H9 (cell line): Measurements from ENCODE around the gene RBMS3. TPM values are rescaled to one million over a fixed set of nuclear protein-coding genes. Genes with fewer than 3 reads are reported as not detected.

Experiments
- DNase-seq: peaks from one replicate; pipeline ENCODE4 v3.0.0-alpha.2; 2017
- H2AFZ ChIP-seq: one replicate; pipeline ENCODE4 v1.6.1; 2013; ENCODE audit warnings: mild to moderate bottlenecking, low read length, control low read depth, moderate library complexity
- H2AK5ac ChIP-seq: 2 replicates; pipeline ENCODE4 v1.6.1; 2013; ENCODE audit warnings: low read length, control low read depth, mixed read lengths; ENCODE audit not compliant: insufficient read length
- H2BK120ac ChIP-seq: one replicate; pipeline ENCODE4 v1.6.1; 2013; ENCODE audit warnings: low read depth, mild to moderate bottlenecking, low read length, control low read depth, inconsistent platforms; ENCODE audit not compliant: poor library complexity, severe bottlenecking
- H2BK12ac ChIP-seq: 2 replicates; pipeline ENCODE4 v1.6.1; 2013; ENCODE audit warnings: low read length, control low read depth, mixed read lengths, low read depth; ENCODE audit not compliant: insufficient read length
- H2BK15ac ChIP-seq: 2 replicates; pipeline ENCODE4 v1.6.1; 2013; ENCODE audit warnings: low read depth, low read length, control low read depth
- H2BK20ac ChIP-seq: one replicate; pipeline ENCODE4 v1.6.1; 2013; ENCODE audit warnings: low read depth, mild to moderate bottlenecking, low read length, control low read depth, inconsistent platforms; ENCODE audit not compliant: poor library complexity, severe bottlenecking
- H2BK5ac ChIP-seq: 2 replicates; pipeline ENCODE4 v1.6.1; 2013; ENCODE audit warnings: low read length, control low read depth, mixed read lengths; ENCODE audit not compliant: insufficient read length
- H3K14ac ChIP-seq: 2 replicates; pipeline ENCODE4 v1.6.1; 2013; ENCODE audit warnings: low read length, control low read depth; ENCODE audit not compliant: insufficient read depth
- H3K18ac ChIP-seq: 2 replicates; pipeline ENCODE4 v1.6.1; 2013; ENCODE audit warnings: low read depth, mild to moderate bottlenecking, mixed read lengths, low read length, control low read depth; ENCODE audit not compliant: insufficient read length
- H3K23ac ChIP-seq: 2 replicates; pipeline ENCODE4 v1.6.1; 2013; ENCODE audit warnings: low read length, control low read depth, mixed read lengths, low read depth; ENCODE audit not compliant: insufficient read length
- H3K23me2 ChIP-seq: 2 replicates; pipeline ENCODE4 v1.6.1; 2013; ENCODE audit warnings: low read depth, mild to moderate bottlenecking, mixed read lengths, low read length, control low read depth; ENCODE audit not compliant: insufficient read length, poor library complexity, severe bottlenecking
- H3K27ac ChIP-seq: 2 replicates; pipeline ENCODE4 v1.5.1; 2013; ENCODE audit warnings: low read length, control low read depth, mixed read lengths, low read depth; ENCODE audit not compliant: insufficient read length
- H3K27me3 ChIP-seq: 2 replicates; pipeline ENCODE4 v1.6.1; 2013; ENCODE audit warnings: low read length, control low read depth, inconsistent platforms; ENCODE audit not compliant: insufficient read depth
- H3K4ac ChIP-seq: 2 replicates; pipeline ENCODE4 v1.6.1; 2013; ENCODE audit warnings: low read depth, mild to moderate bottlenecking, control low read depth, inconsistent platforms, low read length, moderate library complexity
- H3K4me1 ChIP-seq: 2 replicates; pipeline ENCODE4 v1.6.1; 2013; ENCODE audit warnings: low read length, control low read depth, inconsistent platforms; ENCODE audit not compliant: insufficient read depth
- H3K4me2 ChIP-seq: 2 replicates; pipeline ENCODE4 v1.6.1; 2013; ENCODE audit warnings: low read length, control low read depth, mixed read lengths; ENCODE audit not compliant: insufficient read length, insufficient read depth
- H3K56ac ChIP-seq: 2 replicates; pipeline ENCODE4 v1.6.1; 2013; ENCODE audit warnings: low read depth, mild to moderate bottlenecking, mixed read lengths, low read length, control low read depth; ENCODE audit not compliant: insufficient read length
- H3K79me1 ChIP-seq: 2 replicates; pipeline ENCODE4 v1.6.1; 2013; ENCODE audit warnings: low read depth, mild to moderate bottlenecking, moderate library complexity, low read length, control low read depth, inconsistent platforms; ENCODE audit not compliant: insufficient read depth, poor library complexity, severe bottlenecking
- H3K79me2 ChIP-seq: 2 replicates; pipeline ENCODE4 v1.6.1; 2013; ENCODE audit warnings: low read length, control low read depth, inconsistent platforms; ENCODE audit not compliant: insufficient read depth
- H3K9ac ChIP-seq: 2 replicates; pipeline ENCODE4 v1.6.1; 2013; ENCODE audit warnings: low read length, control low read depth, mixed read lengths; ENCODE audit not compliant: insufficient read length; ENCODE audit errors: extremely low read depth
- H3K9me3 ChIP-seq: one replicate; pipeline ENCODE4 v1.6.1; 2013; ENCODE audit warnings: low read depth, low read length, inconsistent platforms; ENCODE audit not compliant: control insufficient read depth
- H3T11ph ChIP-seq: one replicate; pipeline ENCODE4 v1.6.1; 2013; ENCODE audit warnings: mild to moderate bottlenecking, low read length, control low read depth, inconsistent platforms
- H4K20me1 ChIP-seq: one replicate; pipeline ENCODE4 v1.6.1; 2013; ENCODE audit not compliant: control insufficient read depth, insufficient read length, insufficient read depth
- H4K5ac ChIP-seq: 2 replicates; pipeline ENCODE4 v1.6.1; 2013; ENCODE audit warnings: low read depth, mild to moderate bottlenecking, mixed read lengths, low read length, control low read depth; ENCODE audit not compliant: insufficient read length
- H4K8ac ChIP-seq: replicated peaks from 2 replicates; pipeline ENCODE4 v1.6.1; 2013; ENCODE audit warnings: low read length, control low read depth, mixed read lengths, low read depth; ENCODE audit not compliant: insufficient read length
- H4K91ac ChIP-seq: 2 replicates; pipeline ENCODE4 v1.6.1; 2013; ENCODE audit warnings: low read depth, mild to moderate bottlenecking, moderate library complexity, mixed read lengths, low read length, control low read depth; ENCODE audit not compliant: insufficient read length
- H3K27ac Mint-ChIP-seq, 3 experiments: 2 replicates in 2 of 3; 3 replicates in 1 of 3; pipeline ENCODE4 v1.8.0; 2020 to 2021; ENCODE audit warnings: mixed read lengths in 3 of 3, mild to moderate bottlenecking in 1 of 3, moderate library complexity in 1 of 3
- H3K27me3 Mint-ChIP-seq: 2 replicates; pipeline ENCODE4 v1.8.0; 2021; ENCODE audit warnings: low read depth, mild to moderate bottlenecking, moderate library complexity, mixed read lengths
- H3K36me3 Mint-ChIP-seq, 3 experiments: 2 replicates in 2 of 3; 3 replicates in 1 of 3; pipeline ENCODE4 v1.8.0; 2020 to 2021; ENCODE audit warnings: low read depth in 3 of 3, mixed read lengths in 3 of 3; ENCODE audit not compliant: insufficient read depth in 1 of 3
- H3K4me1 Mint-ChIP-seq, 2 experiments: 2 replicates each; pipeline ENCODE4 v1.8.0; 2020; ENCODE audit warnings: mixed read lengths in 2 of 2
- H3K4me3 Mint-ChIP-seq, 2 experiments: 2 replicates in 1 of 2; 3 replicates in 1 of 2; pipeline ENCODE4 v1.8.0; 2020 to 2021; ENCODE audit warnings: mild to moderate bottlenecking in 2 of 2, mixed read lengths in 2 of 2, moderate library complexity in 1 of 2
- H3K9me3 Mint-ChIP-seq, 2 experiments: 2 replicates in 1 of 2; 3 replicates in 1 of 2; pipeline ENCODE4 v1.8.0; 2020; ENCODE audit warnings: mild to moderate bottlenecking in 2 of 2, mixed read lengths in 2 of 2, moderate library complexity in 1 of 2
- CTCF ChIP-seq: fragments of 200-600 bp; sonication (generic); conservative IDR thresholded peaks from 3 replicates; pipeline ENCODE4 v1.8.0; 2021; ENCODE audit warnings: antibody characterized with exemption, mild to moderate bottlenecking
- WGBS: extraction: QIAGEN DNeasy Blood & Tissue Kit; methylation state at CpG from one replicate; pipeline ENCODE4 v1.1.7; 2013; ENCODE audit warnings: missing lambda C conversion rate, low lambda C conversion rate, mixed read lengths; ENCODE audit not compliant: insufficient read length; ENCODE audit errors: extremely low coverage; 5-methylcytosine and 5-hydroxymethylcytosine counted together
- total RNA-seq: library from RNA; stranded (reverse); gene quantifications from 2 replicates; pipeline ENCODE4 v1.2.1, GENCODE V29; 2021

Gene RBMS3
- total RNA-seq, 1 experiment from 2014 or later = 8.1 TPM

DNA sequence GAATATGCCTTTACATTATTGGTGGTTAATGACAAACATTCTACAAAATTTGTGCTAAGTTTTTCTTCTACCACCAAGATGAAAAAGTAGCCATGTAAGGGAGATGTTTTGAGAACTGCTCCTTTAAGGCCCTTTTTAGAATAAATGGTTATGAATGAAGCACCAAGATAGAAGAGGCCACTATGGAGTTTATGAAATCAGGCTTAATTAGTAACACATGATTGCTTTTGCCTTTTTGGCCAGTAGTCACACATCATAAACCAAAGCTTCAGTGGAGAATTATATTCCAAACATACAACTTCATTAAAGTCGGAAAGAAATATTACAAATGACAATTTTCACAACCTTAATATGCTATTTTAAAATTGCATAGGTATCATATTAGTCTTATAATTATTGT, 331.7 kb downstream of the RBMS3 start:
- Histone ChIP-seq H3K56ac (no peak overlapping the region), H3K27me3 (no peaks in the 10 kb centered on the region), H4K20me1 (no peaks in the 10 kb centered on the region), H3K23ac (no peak overlapping the region), H4K5ac (no peak overlapping the region), H3K27ac (no peak overlapping the region), H4K8ac (no peak overlapping the region), H3K14ac (no peak overlapping the region), H3K4me1 (no peaks in the 10 kb centered on the region), H3K4me2 (no peak overlapping the region), H4K91ac (no peak overlapping the region), H3K18ac (no peak overlapping the region), H3K4ac (no peak overlapping the region), H2AFZ (no peak overlapping the region), H3K79me2 (no peaks in the 10 kb centered on the region), H2BK20ac (no peak overlapping the region), H2BK12ac (no peak overlapping the region), H3K23me2 (no peaks in the 10 kb centered on the region), H3K79me1 (no peaks in the 10 kb centered on the region), H2BK15ac (no peak overlapping the region), H2AK5ac (no peak overlapping the region), H3T11ph (no peak overlapping the region), H2BK120ac (no peak overlapping the region), H3K9me3 (no peaks in the 10 kb centered on the region), H2BK5ac (no peak overlapping the region), H3K9ac (no peak overlapping the region)
- Mint-ChIP-seq H3K36me3 (no peaks in the 10 kb centered on the region), H3K4me3 (no peak overlapping the region), H3K4me1 (peaks cover 0 to 10% of the 10 kb centered on the region in 2 experiments; a peak in 2 of 4 replicates), H3K27me3 (no peaks in the 10 kb centered on the region), H3K27ac (no peak overlapping the region), H3K9me3 (no peaks in the 10 kb centered on the region)
- WGBS = no CpG with 5 or more reads among the region's 1 CpG
- no peak for TF ChIP-seq CTCF
- DNase-seq = no peak
